Ishikawa (cell line): Measurements from ENCODE around the gene KCNAB2.

ENCODE experiments used
- EP300 ChIP-seq: IDR thresholded peaks from 2 replicates; pipeline ENCODE4 v1.6.1; 2012; ENCODE audit warnings: borderline replicate concordance
- TEAD4 ChIP-seq: IDR thresholded peaks from 2 replicates; pipeline ENCODE4 v1.6.1; 2012
- TF ChIP-seq, protein P1 (sequence below): IDR thresholded peaks from 2 replicates; pipeline ENCODE4 v1.6.1; 2012

DNA sequence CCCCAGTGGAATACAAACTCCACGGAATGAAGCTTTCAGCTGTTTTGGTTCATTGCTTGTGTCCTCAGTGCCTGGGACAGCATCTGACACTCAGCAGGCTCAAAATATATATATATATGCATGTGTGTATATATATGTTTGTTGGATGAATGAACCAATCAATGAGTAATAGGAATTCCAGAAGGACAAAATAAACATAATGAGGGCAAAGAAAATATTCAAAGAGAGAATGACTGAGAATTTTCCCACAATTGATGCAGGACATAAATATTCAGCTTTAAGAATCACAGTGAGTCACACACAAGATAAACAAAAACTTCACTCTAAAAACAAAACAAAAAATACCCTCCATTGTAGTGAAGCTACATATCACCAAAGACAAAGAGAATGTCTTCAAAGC is 70.4 kb downstream of the KCNAB2 start:
- TF ChIP-seq EP300 (no peak), TEAD4 (no peak)
- TF ChIP-seq, protein P1, sequence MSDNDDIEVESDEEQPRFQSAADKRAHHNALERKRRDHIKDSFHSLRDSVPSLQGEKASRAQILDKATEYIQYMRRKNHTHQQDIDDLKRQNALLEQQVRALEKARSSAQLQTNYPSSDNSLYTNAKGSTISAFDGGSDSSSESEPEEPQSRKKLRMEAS = no peak
